Fibroblast of gingiva (primary cell): ENCODE results near the gene RPS6KL1.
"Not testable (repeated sequence)": the region's sequence is repeated elsewhere in the genome, so short reads cannot be mapped to it uniquely, and the experiment has no call there.

Source experiments
- DNase-seq: peaks from one replicate; pipeline ENCODE4 v3.0.0-alpha.2; 2011; ENCODE audit warnings: low read depth

Gene RPS6KL1

GRCh38 chr14:74934476-74935359 is 11.7 kb upstream of the RPS6KL1 start:
- DNase-seq: no peak

- DNase-seq: no peak
These were observed 11.0 kb upstream of the RPS6KL1 start for GRCh38 chr14:74934041-74934440.

- DNase-seq: not testable (repeated sequence)
These were observed 9.9 kb upstream of the RPS6KL1 start for GRCh38 chr14:74932936-74933335.

DNA sequence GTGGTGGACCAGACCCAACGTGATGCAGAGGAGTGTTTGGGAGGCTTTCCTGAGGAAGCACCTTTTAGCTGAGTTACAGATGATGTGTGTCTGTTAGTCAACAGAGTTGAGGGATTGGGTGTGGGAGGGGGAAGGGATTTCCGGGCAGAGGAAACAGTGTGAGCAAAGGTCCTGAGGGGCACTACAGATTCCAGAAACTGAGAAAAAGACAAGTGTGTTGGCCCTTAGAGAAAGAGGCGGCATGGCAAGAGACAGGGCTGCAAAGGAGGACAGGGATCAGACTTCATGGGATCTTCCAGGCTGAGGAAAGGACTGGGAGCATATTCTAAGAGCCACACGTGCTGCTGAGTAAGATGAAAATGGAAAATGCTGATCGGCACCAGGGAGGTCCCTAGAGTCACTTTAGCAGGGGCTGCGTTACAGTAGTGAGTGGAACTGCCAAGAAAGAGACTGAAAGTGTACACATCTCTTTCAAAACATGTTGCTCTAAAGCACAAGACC is 9.4 kb upstream of the RPS6KL1 start:
- DNase-seq: peak; percentile 32

DNA sequence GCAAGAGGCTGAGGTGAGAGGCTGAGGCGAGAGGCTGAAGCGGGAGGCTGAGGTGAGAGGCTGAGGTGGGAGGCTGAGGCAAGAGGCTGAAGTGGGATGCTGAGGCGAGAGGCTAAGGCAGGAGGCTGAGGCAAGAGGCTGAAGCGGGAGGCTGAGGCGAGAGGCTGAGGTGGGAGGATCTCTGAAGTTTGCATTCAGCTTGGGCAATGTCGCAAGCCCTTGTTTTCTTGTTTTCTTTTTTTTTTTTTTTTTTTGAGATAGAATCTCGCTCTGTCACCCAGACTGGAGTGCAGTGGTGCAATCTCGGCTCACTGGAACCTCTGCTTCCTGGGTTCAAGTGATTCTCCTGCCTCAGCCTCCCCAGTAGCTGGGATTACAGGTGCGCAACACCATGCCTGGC is 8.7 kb upstream of the RPS6KL1 start:
- DNase-seq: not testable (repeated sequence)

- DNase-seq: no peak
These were observed 6.2 kb upstream of the RPS6KL1 start for GRCh38 chr14:74929242-74929641.

DNA sequence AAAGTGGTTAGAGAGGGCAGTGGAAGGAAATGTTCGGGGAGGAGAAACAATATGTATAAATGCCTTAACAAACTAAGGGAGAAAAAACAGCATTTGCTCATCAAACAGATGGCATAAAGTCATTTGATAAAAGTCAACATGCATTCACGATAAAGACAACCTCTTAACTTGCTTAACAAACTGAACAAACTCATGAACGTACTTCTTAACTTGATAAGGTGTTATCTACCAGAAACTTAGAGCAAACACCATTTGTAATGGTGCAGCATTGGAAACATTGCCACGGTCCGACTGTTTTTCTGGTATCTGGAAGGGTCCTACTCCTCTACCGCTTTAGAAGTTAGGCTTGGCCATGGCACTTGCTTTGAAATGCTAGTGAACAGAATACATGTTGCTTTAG is 4.2 kb upstream of the RPS6KL1 start:
- no peak for DNase-seq

GRCh38 chr14:74924061-74924460 is 1.0 kb upstream of the RPS6KL1 start:
- no peak for DNase-seq

DNA sequence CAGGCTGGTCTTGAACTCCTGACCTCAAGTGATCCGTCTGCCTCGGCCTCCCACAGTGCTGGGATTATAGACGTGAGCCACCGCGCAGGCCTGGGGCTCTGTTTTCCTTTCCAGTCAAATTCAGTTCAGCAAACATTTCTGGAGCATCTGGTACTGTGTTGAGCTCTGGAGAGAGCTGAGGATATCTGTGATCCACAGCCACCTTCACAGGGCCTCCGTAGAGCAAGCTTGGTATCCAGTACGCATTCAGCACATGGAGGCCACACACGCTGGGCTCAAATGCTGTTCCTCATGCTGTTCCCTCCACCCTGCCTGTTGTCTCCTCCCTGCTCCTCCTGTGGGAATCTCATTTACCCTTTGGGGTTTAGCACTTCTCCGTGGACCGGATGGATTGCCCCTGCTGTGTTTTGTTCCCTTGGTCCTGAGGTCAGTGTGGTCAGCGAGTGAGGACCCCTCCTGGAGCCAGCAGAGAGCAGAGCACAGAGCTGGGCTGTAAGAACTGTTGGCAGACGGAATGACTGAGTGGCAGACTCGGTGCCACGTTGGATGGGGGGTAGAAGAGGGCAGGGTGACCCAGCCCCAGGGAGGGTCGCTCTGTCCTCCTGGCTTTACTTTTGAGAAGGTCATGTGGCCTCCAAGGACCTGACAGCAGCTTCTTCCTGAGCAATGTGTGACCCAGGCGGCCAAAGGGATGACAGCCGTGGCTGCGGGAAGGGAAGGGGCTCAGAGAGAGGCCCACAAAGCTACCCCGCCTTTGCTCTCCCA is 891 bp downstream of the RPS6KL1 start:
- no peak for DNase-seq

- no peak for DNase-seq
These were observed 1.9 kb downstream of the RPS6KL1 start for GRCh38 chr14:74921053-74921620.

- no peak for DNase-seq
These were observed 2.8 kb downstream of the RPS6KL1 start for GRCh38 chr14:74920281-74920680.

- no peak for DNase-seq
These were observed 3.5 kb downstream of the RPS6KL1 start for GRCh38 chr14:74919421-74920165.

DNA sequence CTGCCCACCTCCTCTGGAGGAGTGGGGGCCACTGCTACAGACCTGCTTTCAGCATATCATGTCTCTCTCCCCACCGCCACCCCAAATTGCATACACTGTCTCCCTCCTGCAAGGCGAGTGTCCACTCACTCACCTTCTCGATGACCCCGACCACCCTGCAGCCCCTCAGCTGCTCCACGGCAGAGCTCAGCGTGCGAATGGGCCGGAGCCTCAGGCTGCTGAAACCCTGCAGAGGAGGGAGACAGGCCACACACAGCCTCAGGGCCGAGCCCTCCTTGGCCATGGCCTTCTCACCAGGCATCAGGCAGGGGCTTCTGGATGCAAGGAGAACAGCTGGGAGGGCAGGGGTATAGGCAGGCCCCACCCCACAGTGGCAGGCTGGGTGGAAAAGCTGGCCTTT is 4.7 kb downstream of the RPS6KL1 start:
- DNase-seq: no peak

DNA sequence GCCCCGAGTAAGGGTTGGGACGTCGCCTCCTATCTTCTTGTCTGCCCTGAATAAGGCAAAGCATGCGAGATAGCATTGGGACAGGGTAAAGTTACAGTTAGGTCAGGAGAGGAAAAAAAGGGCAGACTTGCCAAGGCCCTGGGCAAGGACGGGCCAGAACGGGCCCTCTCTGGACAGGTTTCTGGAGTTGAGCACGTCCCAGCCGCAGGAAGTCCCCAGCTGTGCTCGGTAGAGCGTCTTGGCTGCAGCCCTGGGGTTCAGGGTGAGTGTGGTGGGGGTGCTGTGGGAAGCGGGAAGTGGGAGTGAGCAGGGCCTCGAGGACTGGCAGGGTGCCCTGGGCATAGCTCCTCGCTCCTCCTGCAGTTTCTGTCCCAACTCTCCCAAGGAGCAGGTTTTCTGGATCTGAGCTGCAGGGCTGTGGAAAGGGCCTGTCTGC is 5.4 kb downstream of the RPS6KL1 start:
- peak; percentile 25 for DNase-seq

- no peak for DNase-seq
These were observed 5.9 kb downstream of the RPS6KL1 start for GRCh38 chr14:74917178-74917543.

DNA sequence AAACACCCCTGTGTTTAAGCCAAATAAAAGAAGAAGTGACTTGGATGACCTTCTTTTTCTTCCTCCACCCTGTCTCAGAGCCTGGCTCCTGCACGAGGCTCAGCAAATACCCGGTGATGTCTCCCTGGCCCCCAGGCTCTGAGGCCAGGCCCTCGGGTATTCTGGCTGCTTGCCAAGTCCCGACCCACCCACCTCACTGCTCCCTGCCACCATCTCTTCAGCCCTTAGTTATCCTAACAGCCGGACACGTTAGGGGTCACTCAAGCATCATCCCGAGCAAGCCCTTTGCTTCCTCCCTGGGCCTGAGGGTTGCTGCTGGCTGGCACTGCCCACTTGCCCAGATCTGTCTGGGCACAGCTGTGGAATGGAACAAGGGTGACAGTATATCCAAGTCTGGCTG is 7.2 kb downstream of the RPS6KL1 start:
- no peak for DNase-seq

- DNase-seq: no peak
These were observed 7.6 kb downstream of the RPS6KL1 start for GRCh38 chr14:74915426-74915825.

DNA sequence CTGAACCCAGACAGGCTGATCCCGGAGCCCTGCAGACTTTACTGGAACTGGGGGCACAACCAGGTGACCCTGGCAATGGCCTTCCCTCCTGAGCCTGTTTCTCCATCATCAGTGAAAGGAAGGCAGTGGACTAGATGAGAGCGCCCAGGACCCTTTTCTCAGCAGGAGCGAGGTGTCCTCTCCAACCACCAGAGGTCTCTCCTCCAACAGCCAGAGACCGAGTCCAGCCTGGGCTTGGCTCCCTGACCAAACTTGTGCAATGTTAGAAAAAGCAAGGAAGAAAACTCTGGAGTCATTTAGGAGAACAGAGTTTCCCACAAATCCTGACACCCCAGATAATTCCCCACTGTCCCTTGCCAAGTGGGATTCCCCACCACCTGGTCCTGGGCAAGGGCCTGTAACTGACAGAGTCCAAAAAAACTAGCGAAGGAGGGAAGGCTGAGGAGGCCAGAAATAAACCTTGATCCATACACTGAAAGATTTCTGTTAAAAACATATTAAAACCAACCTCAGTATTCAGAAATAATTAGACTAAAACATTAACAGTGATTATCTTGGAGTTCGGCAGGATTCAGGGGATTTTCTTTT is 9.0 kb downstream of the RPS6KL1 start:
- peak; percentile 72 for DNase-seq

DNA sequence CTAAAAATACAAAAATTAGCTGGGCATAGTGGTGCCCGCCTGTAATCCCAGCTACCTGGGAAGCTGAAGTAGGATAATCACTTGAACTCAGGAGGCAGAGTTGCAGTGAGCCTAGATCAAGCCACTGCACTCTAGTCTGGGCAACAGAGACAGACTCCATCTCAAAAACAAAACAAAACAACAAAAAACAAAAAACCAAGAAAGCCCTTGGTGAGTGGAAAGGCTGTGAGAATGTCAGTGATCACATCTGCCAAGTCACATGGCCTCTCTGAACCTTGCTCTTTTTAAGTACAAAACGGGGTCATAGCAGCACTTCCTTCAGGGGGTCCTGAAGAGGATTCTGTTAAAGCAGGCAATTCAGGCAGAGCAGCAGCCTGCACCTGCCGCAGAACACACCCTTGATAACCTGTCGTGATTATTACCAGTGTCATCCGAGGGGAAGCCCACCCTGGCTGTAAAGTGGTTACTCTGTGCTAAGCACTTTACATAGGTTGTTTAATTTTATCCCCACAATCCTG is 9.6 kb downstream of the RPS6KL1 start:
- DNase-seq: no peak

DNA sequence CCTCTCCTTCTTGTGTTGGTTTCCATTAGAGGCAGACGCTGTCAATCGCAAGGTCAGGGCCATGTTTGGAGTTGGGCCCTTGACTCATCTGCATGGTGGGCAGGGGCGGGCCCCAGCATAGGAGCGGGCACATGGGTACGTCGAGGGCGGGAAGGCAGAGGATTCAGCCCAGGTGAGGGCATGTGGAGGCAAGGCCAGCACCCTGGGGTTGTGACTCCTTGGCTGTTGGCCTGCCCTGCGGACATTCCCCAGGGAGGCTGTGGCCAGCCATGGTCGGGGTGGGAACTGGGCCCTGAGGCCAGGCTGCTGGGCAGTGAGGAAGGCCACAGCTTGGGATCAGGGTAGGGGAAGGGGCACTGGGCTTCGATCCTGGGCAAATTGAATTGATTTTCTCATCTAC is 10.3 kb downstream of the RPS6KL1 start:
- no peak for DNase-seq

- DNase-seq: no peak
These were observed 10.9 kb downstream of the RPS6KL1 start for GRCh38 chr14:74912111-74912510.
